H1 (cell line): Measurements from ENCODE around the gene DNAL1. TPM values are rescaled to one million over a fixed set of nuclear protein-coding genes. Genes with fewer than 3 reads are reported as not detected.
A peak's percentile ranks its signal among the peaks of the same experiment; 100 is the strongest.

Experiments used
- GABPA ChIP-seq: IDR thresholded peaks from 2 replicates; pipeline ENCODE4 v1.6.1; 2011; ENCODE audit warnings: mild to moderate bottlenecking, low read length, moderate library complexity, borderline replicate concordance; ENCODE audit not compliant: insufficient read depth
- RAD21 ChIP-seq, 2 experiments: IDR thresholded peaks in 1 of 2; conservative IDR thresholded peaks in 1 of 2; 2 replicates each; pipeline ENCODE4 v1.6.1; 2011; ENCODE audit warnings: low read depth in 2 of 2, low read length in 2 of 2, improper control_type of control experiment in 1 of 2, inconsistent platforms in 1 of 2, mild to moderate bottlenecking in 1 of 2, moderate library complexity in 1 of 2
- TBP ChIP-seq: IDR thresholded peaks from 2 replicates; pipeline ENCODE4 v1.6.1; 2011; ENCODE audit warnings: low read depth, low read length, improper control_type of control experiment
- polyA plus RNA-seq, 7 experiments: library from polyadenylated mRNA; depleted of rRNA in 3 of 7; stranded (reverse) in 5 of 7; unstranded in 2 of 7; fragments of >200 nt in 5 of 7; fragments of 200-250 nt in 2 of 7; gene quantifications; 1 replicate in 5 of 7; 2 replicates in 1 of 7; 4 replicates in 1 of 7; pipeline versions ENCODE4 v1.2.1 to v1.2.3, GENCODE V29; 2011 to 2013; ENCODE audit warnings: missing spikeins in 2 of 7, mixed read lengths in 2 of 7
- small RNA-seq: library from polyadenylated mRNA; stranded (forward); fragments of <200 nt; extraction: miRNeasy Mini kit (QIAGEN cat#:217004); gene quantifications from one replicate; pipeline ENCODE3, GENCODE V24; 2013; ENCODE audit not compliant: insufficient read depth
- total RNA-seq: library from RNA; stranded (reverse); fragmentation: NEBNext Ultra II Directional; extraction: Animal tissue kit (Norgen Biotek cat#: 25700); gene quantifications from 2 replicates; pipeline ENCODE4 v1.2.1, GENCODE V29; 2021

DNAL1 gene
- total and polyA plus RNA-seq, 2 of the 8 experiments (the other 6 are each of a cell fraction or from before 2014, with no cell fraction given), result 2.8 to 16.8 TPM

DNA sequence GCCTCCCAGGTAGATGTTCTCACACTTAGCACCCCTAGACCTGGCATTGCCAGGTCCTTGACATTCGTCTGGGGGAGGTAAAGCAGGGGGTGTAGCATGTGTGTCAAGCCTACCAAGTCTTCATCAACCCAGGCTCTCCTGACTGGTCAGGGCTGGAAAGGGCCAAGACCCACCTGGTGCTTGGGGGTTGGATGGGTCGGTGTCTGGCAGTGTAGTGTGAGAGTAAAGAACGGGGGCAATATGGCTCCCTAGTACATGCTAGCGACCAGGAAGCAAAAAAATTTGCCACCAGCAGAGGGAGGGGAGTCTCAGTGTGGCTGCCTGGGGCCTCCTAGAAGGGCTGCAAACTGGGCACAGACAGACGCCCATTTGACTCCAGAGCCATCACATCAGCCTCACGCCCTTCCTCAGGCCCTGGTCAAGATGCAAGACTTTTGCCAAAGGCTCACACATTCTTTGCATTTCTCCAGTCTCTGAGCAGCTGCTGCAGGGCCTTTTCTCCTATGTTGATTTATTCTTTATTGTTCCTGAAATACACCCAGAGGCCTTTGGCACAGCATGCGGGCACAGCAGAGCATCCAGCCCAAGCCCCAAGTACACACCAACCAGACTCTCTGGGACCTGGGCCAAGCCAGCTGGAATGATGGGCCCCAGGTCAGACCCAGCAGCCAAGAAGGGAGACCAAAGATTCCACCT, 107.7 kb downstream of the DNAL1 start (continued):
- peak in 1 of 2 experiments; percentile 43; a peak in 3 of 4 replicates for TF ChIP-seq RAD21 (IDR thresholded peaks at IDR 0.05 in 1 of 2, conservative IDR thresholded peaks at IDR 0.05 in 1 of 2; ENCODE audit: low read depth in 2 of 2, low read length in 2 of 2)
- TF ChIP-seq TBP, result no peak
- no peak for TF ChIP-seq GABPA

Small RNA genes within 50 kb of the gene (small RNA-seq; reads per million reads assigned to genes)
- not detected for gene RNU6-240P

Other genes starting within 250 kb of the DNAL1 start
- gene NUMB, start 186.4 kb upstream of the DNAL1 start, total RNA-seq, result 44.3 and 54.3 TPM in 2 replicates
- gene NUMB, start 186.4 kb upstream of the DNAL1 start, polyA plus RNA-seq (2011; rRNA removed), result 78.1 and 88.3 TPM in 2 replicates
- gene RIOX1, start 154.1 kb upstream of the DNAL1 start, total RNA-seq, result 31.6 and 34.4 TPM in 2 replicates
- gene RIOX1, start 154.1 kb upstream of the DNAL1 start, polyA plus RNA-seq (2011; rRNA removed), result 27.2 and 36.3 TPM in 2 replicates
- gene ACOT1, start 107.8 kb upstream of the DNAL1 start, total RNA-seq, result 1.5 and 1.9 TPM in 2 replicates
- gene ACOT1, start 107.8 kb upstream of the DNAL1 start, polyA plus RNA-seq (2011; rRNA removed), result 4.0 and 4.3 TPM in 2 replicates
- 1.2 TPM in 2 replicates for gene HEATR4, start 86.0 kb upstream of the DNAL1 start, total RNA-seq
- gene HEATR4, start 86.0 kb upstream of the DNAL1 start, polyA plus RNA-seq (2011; rRNA removed), result 0.21 and 0.41 TPM in 2 replicates
- 5.8 and 7.2 TPM in 2 replicates for gene ACOT2, start 75.8 kb upstream of the DNAL1 start, total RNA-seq
- 5.2 and 5.9 TPM in 2 replicates for gene ACOT2, start 75.8 kb upstream of the DNAL1 start, polyA plus RNA-seq (2011; rRNA removed)
- 0.48 and 0.80 TPM in 2 replicates for gene ACOT4, start 53.1 kb upstream of the DNAL1 start, total RNA-seq
- gene ACOT4, start 53.1 kb upstream of the DNAL1 start, polyA plus RNA-seq (2011; rRNA removed), result 1.1 and 1.2 TPM in 2 replicates
- not detected in 2 replicates for gene ACOT6, start 32.5 kb upstream of the DNAL1 start, total RNA-seq
- not detected in 2 replicates for gene ACOT6, start 32.5 kb upstream of the DNAL1 start, polyA plus RNA-seq (2011; rRNA removed)
- gene PNMA1, start 69.4 kb downstream of the DNAL1 start, total RNA-seq, result 52.7 and 55.1 TPM in 2 replicates
- gene PNMA1, start 69.4 kb downstream of the DNAL1 start, polyA plus RNA-seq (2011; rRNA removed), result 15.8 and 23.3 TPM in 2 replicates
- gene PTGR2, start 206.8 kb downstream of the DNAL1 start, total RNA-seq, result 14.0 and 17.5 TPM in 2 replicates
- 3.1 and 6.0 TPM in 2 replicates for gene PTGR2, start 206.8 kb downstream of the DNAL1 start, polyA plus RNA-seq (2011; rRNA removed)
- gene ZNF410, start 241.9 kb downstream of the DNAL1 start, total RNA-seq, result 18.9 and 19.1 TPM in 2 replicates
- gene ZNF410, start 241.9 kb downstream of the DNAL1 start, polyA plus RNA-seq (2011; rRNA removed), result 6.3 and 11.2 TPM in 2 replicates